ENCODE results near the gene MS4A10. TPM values are rescaled to one million over a fixed set of nuclear protein-coding genes. Genes with fewer than 3 reads are reported as not detected.

MS4A10 gene
- polyA plus RNA-seq, 1 donor from 2014 or later = not detected

DNA sequence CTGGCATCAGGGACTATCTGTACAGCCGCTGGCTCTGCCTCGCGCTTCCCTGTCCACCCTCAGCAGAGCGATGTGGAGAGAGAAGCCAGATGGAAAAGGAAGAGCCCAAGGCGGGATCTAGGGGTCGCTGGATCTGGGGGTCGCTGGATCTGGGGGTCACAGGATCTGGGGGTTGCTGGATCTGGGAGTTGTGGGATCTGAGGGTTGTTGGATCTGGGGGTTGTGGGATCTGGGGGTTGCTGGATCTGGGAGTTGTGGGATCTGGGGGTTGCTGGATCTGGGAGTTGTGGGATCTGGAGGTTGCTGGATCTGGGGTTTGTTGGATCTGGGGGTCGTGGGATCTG is 2.0 kb upstream of the MS4A10 start:
- H3K36me3 ChIP-seq (ENCODE audit: insufficient read depth, low read length) = no peaks in the 10 kb centered on the region
- H3F3A ChIP-seq (ENCODE audit: insufficient read depth, low read length, poor library complexity, severe bottlenecking) = no peaks in the 10 kb centered on the region
- no peak overlapping the region for H3K27ac ChIP-seq (ENCODE audit: low read length)
- H3K4me2 ChIP-seq (ENCODE audit: low read length) = no peak overlapping the region
- no peak overlapping the region for H3K9ac ChIP-seq (ENCODE audit: low read length)
- no peaks in the 10 kb centered on the region for H3K27me3 ChIP-seq (ENCODE audit: insufficient read depth, low read depth, low read length)
- H3K9me2 ChIP-seq (ENCODE audit: insufficient read depth, low read length) = no peaks in the 10 kb centered on the region
- no peak overlapping the region for H2AFZ ChIP-seq (ENCODE audit: low read depth, low read length)
- H4K20me1 ChIP-seq (ENCODE audit: insufficient read depth) = no peaks in the 10 kb centered on the region
- no peak overlapping the region for H3K4me3 ChIP-seq (ENCODE audit: low read length)
- TF ChIP-seq TAF1 (IDR thresholded peaks at IDR 0.05; ENCODE audit: low read depth) = no peak
- TF ChIP-seq, protein P1, sequence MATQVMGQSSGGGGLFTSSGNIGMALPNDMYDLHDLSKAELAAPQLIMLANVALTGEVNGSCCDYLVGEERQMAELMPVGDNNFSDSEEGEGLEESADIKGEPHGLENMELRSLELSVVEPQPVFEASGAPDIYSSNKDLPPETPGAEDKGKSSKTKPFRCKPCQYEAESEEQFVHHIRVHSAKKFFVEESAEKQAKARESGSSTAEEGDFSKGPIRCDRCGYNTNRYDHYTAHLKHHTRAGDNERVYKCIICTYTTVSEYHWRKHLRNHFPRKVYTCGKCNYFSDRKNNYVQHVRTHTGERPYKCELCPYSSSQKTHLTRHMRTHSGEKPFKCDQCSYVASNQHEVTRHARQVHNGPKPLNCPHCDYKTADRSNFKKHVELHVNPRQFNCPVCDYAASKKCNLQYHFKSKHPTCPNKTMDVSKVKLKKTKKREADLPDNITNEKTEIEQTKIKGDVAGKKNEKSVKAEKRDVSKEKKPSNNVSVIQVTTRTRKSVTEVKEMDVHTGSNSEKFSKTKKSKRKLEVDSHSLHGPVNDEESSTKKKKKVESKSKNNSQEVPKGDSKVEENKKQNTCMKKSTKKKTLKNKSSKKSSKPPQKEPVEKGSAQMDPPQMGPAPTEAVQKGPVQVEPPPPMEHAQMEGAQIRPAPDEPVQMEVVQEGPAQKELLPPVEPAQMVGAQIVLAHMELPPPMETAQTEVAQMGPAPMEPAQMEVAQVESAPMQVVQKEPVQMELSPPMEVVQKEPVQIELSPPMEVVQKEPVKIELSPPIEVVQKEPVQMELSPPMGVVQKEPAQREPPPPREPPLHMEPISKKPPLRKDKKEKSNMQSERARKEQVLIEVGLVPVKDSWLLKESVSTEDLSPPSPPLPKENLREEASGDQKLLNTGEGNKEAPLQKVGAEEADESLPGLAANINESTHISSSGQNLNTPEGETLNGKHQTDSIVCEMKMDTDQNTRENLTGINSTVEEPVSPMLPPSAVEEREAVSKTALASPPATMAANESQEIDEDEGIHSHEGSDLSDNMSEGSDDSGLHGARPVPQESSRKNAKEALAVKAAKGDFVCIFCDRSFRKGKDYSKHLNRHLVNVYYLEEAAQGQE (IDR thresholded peaks at IDR 0.05; ENCODE audit: borderline replicate concordance) = no peak
- TF ChIP-seq MXI1 (conservative IDR thresholded peaks at IDR 0.05; ENCODE audit: poor library complexity, severe bottlenecking) = no peak
- TF ChIP-seq RAD21 (conservative IDR thresholded peaks at IDR 0.05) = no peak
- no peak for TF ChIP-seq SMC3 (conservative IDR thresholded peaks at IDR 0.05; ENCODE audit: poor library complexity)
- H3K79me2 ChIP-seq (replicated peaks; ENCODE audit: insufficient read depth, low read length) = no peaks in the 10 kb centered on the region
- H3K9me3 ChIP-seq (ENCODE audit: low read length) = no peaks in the 10 kb centered on the region

DNA sequence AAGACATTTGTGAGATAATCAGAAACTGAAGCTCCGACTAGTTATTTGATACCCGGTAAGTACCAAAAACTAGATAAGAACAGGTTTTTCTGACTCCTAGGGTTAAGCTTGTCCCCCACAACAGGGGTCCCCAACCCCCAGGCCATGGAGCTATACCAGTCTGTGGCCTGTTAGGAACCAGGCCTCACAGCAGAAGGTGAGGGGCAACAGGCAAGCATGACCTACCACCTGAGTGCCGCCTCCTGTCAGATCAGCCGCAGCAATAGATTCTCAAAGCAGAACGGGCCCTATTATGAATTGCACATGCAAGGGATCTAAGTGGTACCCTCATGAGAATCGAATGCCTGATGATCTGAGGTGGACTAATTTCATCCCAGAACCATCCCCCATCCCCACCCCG is 1.2 kb upstream of the MS4A10 start:
- H4K20me1 ChIP-seq (ENCODE audit: insufficient read depth) = no peaks in the 10 kb centered on the region
- no peaks in the 10 kb centered on the region for H3K9me3 ChIP-seq (ENCODE audit: low read length)
- no peak for TF ChIP-seq RAD21 (conservative IDR thresholded peaks at IDR 0.05)
- no peak for TF ChIP-seq EP300 (conservative IDR thresholded peaks at IDR 0.05; ENCODE audit: poor library complexity, severe bottlenecking)
- TF ChIP-seq TAF1 (IDR thresholded peaks at IDR 0.05; ENCODE audit: low read depth) = no peak
- TF ChIP-seq MXI1 (conservative IDR thresholded peaks at IDR 0.05; ENCODE audit: poor library complexity, severe bottlenecking) = no peak
- TF ChIP-seq, protein P1 (IDR thresholded peaks at IDR 0.05; ENCODE audit: borderline replicate concordance) = no peak
- no peaks in the 10 kb centered on the region for H3F3A ChIP-seq (ENCODE audit: insufficient read depth, low read length, poor library complexity, severe bottlenecking)
- H3K9me2 ChIP-seq (ENCODE audit: insufficient read depth, low read length) = no peaks in the 10 kb centered on the region
- no peaks in the 10 kb centered on the region for H3K36me3 ChIP-seq (ENCODE audit: insufficient read depth, low read length)
- no peak overlapping the region for H3K9ac ChIP-seq (ENCODE audit: low read length)
- peak overlapping the region; percentile 96 for H3K27ac ChIP-seq (ENCODE audit: low read length)
- H3K27me3 ChIP-seq (ENCODE audit: insufficient read depth, low read depth, low read length) = no peaks in the 10 kb centered on the region
- no peak overlapping the region for H3K4me3 ChIP-seq (ENCODE audit: low read length)
- no peak overlapping the region for H3K4me2 ChIP-seq (ENCODE audit: low read length)
- H2AFZ ChIP-seq (ENCODE audit: low read depth, low read length) = no peak overlapping the region
- no peaks in the 10 kb centered on the region for H3K79me2 ChIP-seq (replicated peaks; ENCODE audit: insufficient read depth, low read length)

Measured in neural cell (in vitro differentiated cells).